ENCODE results near the gene DACT2. TPM values are rescaled to one million over a fixed set of nuclear protein-coding genes. Genes with fewer than 3 reads are reported as not detected.

The DACT2 gene
- polyA plus RNA-seq, 1 experiment, result not detected

DNA sequence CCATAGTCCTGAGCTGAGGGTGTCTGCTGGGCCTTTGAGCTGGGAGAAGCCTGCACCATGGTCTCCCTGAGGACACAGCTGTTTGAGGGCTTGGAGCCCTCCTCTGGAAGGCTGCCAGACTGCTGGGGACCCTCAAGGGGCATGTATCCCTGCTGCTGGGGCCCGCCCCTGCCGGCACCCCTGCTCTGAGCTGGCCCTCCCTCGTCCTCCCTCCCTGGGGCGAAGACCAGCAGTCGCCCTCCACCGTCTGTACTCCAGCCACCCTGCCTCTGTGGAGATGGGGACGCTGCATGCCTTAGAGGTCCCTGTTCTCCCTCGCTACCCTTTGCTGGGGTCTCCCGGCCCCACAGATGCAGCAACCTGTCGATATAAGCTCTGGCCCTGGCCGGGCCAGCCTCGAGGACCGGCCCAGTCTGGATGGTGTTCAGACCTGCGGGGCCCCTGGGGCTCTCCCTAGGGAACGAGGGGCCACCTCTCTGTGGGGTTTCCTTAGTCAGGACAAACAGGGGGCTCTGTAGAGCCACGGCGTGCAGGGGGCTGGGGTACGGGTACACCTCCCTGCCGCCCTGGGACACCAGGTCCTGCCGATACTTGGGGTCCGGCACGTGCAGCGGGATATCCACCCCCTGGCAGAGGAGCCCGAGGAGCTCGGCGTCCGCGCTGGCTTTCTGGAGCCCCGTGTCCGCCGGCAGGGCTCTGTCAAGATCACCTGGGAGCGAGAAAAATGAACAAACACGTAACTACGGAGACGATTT, 11.0 kb downstream of the DACT2 start:
- CTCF ChIA-PET, result no interaction called here
- Histone ChIP-seq H3K4me3 (ENCODE audit: low read depth, low read length) (no peak overlapping the region), H3K9me3 (ENCODE audit: control insufficient read depth, insufficient read depth, low read length) (peaks cover 91% of the 10 kb centered on the region), H3K27me3 (ENCODE audit: control insufficient read depth, insufficient read depth, low read length) (no peaks in the 10 kb centered on the region), H3K27ac (ENCODE audit: low read depth, low read length) (no peak overlapping the region)
- no peak for DNase-seq (ENCODE audit: low read depth, low spot score)
- TF ChIP-seq CTCF (IDR thresholded peaks at IDR 0.05; ENCODE audit: low read depth, low read length), result no peak
- POLR2A ChIA-PET, result no interaction called here

DNA sequence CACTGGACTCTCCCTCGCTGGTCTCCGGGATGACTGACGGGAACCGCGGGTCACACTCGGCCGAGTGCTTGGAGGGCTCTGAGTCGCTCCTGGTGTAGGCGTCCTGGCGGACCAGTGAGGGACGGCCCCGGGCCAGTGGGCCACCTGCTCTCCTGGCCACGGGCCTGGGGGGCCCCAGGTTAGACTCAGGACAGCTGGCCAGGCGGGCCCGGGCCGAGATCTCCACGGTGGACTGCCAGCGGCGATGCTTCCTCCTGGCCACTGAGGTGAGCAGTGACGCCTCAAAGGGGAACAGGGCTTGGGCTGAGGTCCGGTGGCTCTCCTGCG, 11.9 kb downstream of the DACT2 start:
- ChIA-PET CTCF (no interaction called here), POLR2A (no interaction called here)
- no peaks in the 10 kb centered on the region for H3K27me3 ChIP-seq (ENCODE audit: control insufficient read depth, insufficient read depth, low read length)
- no peak overlapping the region for H3K27ac ChIP-seq (ENCODE audit: low read depth, low read length)
- no peak overlapping the region for H3K4me3 ChIP-seq (ENCODE audit: low read depth, low read length)
- TF ChIP-seq CTCF (IDR thresholded peaks at IDR 0.05; ENCODE audit: low read depth, low read length), result no peak
- peaks cover 87% of the 10 kb centered on the region for H3K9me3 ChIP-seq (ENCODE audit: control insufficient read depth, insufficient read depth, low read length)
- DNase-seq (ENCODE audit: low read depth, low spot score), result no peak

GRCh38 chr6:168307015-168307694, 12.4 kb downstream of the DACT2 start:
- DNase-seq (ENCODE audit: low read depth, low spot score), result no peak
- H3K27ac ChIP-seq (ENCODE audit: low read depth, low read length), result no peak overlapping the region
- peaks cover 87% of the 10 kb centered on the region for H3K9me3 ChIP-seq (ENCODE audit: control insufficient read depth, insufficient read depth, low read length)
- no peak for TF ChIP-seq CTCF (IDR thresholded peaks at IDR 0.05; ENCODE audit: low read depth, low read length)
- no peaks in the 10 kb centered on the region for H3K27me3 ChIP-seq (ENCODE audit: control insufficient read depth, insufficient read depth, low read length)
- ChIA-PET POLR2A (no interaction called here), CTCF (no interaction called here)
- no peak overlapping the region for H3K4me3 ChIP-seq (ENCODE audit: low read depth, low read length)

DNA sequence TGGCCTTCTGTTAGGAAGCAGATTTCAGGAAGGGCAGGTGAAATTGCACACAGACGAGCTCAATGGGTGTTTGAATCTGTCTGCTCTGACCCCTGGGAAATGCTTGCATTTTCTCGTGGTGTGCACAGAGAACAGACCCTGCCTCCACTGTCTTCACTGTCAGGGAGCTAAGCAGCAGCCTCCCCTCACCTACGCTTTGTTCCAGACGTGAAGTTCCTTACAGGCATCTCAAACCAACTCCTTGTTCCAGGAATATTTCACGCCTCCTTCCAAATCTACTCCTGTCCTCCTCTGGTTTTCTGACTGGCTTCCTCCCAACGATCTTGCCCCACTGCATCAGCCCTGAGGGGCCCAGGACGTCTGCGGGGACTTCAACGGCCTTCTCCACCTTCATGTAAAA, 13.7 kb downstream of the DACT2 start:
- no peak overlapping the region for H3K4me3 ChIP-seq (ENCODE audit: low read depth, low read length)
- CTCF ChIA-PET, result no interaction called here
- H3K27me3 ChIP-seq (ENCODE audit: control insufficient read depth, insufficient read depth, low read length), result no peaks in the 10 kb centered on the region
- H3K9me3 ChIP-seq (ENCODE audit: control insufficient read depth, insufficient read depth, low read length), result peaks cover 87% of the 10 kb centered on the region
- no peak overlapping the region for H3K27ac ChIP-seq (ENCODE audit: low read depth, low read length)
- POLR2A ChIA-PET, result no interaction called here
- DNase-seq (ENCODE audit: low read depth, low spot score), result no peak
- TF ChIP-seq CTCF (IDR thresholded peaks at IDR 0.05; ENCODE audit: low read depth, low read length), result no peak

GRCh38 chr6:168305096-168305749, 14.4 kb downstream of the DACT2 start:
- peaks cover 87% of the 10 kb centered on the region for H3K9me3 ChIP-seq (ENCODE audit: control insufficient read depth, insufficient read depth, low read length)
- ChIA-PET POLR2A (no interaction called here), CTCF (no interaction called here)
- no peak overlapping the region for H3K4me3 ChIP-seq (ENCODE audit: low read depth, low read length)
- no peaks in the 10 kb centered on the region for H3K27me3 ChIP-seq (ENCODE audit: control insufficient read depth, insufficient read depth, low read length)
- no peak for TF ChIP-seq CTCF (IDR thresholded peaks at IDR 0.05; ENCODE audit: low read depth, low read length)
- no peak for DNase-seq (ENCODE audit: low read depth, low spot score)
- no peak overlapping the region for H3K27ac ChIP-seq (ENCODE audit: low read depth, low read length)

All from AG04450 (cell line).